HUES48 (cell line): ENCODE measurements around the gene THEM5.

Experiments
- H3K27ac ChIP-seq: one replicate; pipeline ENCODE4 v1.7.0; 2013; ENCODE audit warnings: low read depth, low read length, inconsistent platforms
- H3K27me3 ChIP-seq: 2 replicates; pipeline ENCODE4 v1.6.1; 2013; ENCODE audit warnings: mild to moderate bottlenecking, low read length; ENCODE audit not compliant: control insufficient read depth, insufficient read depth
- H3K36me3 ChIP-seq: 2 replicates; pipeline ENCODE4 v1.6.1; 2013; ENCODE audit warnings: low read length; ENCODE audit not compliant: control insufficient read depth, insufficient read depth
- H3K4me1 ChIP-seq: 2 replicates; pipeline ENCODE4 v1.6.1; 2013; ENCODE audit warnings: mild to moderate bottlenecking, low read length; ENCODE audit not compliant: control insufficient read depth, insufficient read depth
- H3K4me3 ChIP-seq: 2 replicates; pipeline ENCODE4 v1.5.1; 2013; ENCODE audit warnings: mild to moderate bottlenecking, low read depth, low read length
- H3K9ac ChIP-seq: 2 replicates; pipeline ENCODE4 v1.6.1; 2013; ENCODE audit warnings: mild to moderate bottlenecking, low read depth, low read length, moderate library complexity
- H3K9me3 ChIP-seq: 2 replicates; pipeline ENCODE4 v1.6.1; 2013; ENCODE audit warnings: low read length; ENCODE audit not compliant: control insufficient read depth, insufficient read depth

The THEM5 gene

DNA sequence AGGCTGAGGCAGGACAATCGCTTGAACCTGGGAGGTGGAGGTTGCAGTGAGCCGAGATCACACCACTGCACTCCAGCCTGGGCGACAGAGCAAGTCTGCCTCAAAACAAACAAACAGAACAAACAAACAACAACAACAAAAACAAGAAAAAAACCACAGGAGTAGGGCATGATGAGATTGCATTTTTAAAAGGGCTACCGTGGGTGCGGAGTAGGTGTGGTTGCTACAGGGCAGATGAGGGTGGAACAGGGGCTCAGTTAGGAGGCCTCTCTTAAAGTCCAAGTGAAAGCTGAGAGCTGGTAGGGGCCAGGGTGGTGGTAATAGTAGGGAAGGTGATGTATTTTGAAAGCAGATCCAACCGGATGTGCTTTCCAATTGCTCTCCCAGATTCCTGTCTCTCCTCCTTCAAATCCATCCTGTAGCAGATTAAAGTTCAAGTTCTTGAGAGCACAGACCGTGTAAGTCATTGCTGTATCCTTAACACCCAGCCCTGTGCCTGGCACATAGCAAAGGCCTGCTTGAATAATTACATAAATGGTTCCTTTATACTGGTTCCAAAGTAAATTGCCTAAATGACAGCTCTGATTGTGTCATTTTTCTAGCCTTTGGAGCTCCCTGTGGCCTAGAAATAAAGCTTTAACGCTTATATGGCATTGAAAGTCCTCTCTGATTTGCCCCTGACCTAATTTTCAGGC, 44.1 kb downstream of the THEM5 start:
- H3K27me3 ChIP-seq = no peaks in the 10 kb centered on the region
- H3K9me3 ChIP-seq = no peaks in the 10 kb centered on the region
- no peaks in the 10 kb centered on the region for H3K36me3 ChIP-seq
- no peak overlapping the region for H3K4me3 ChIP-seq
- peak overlapping the region; percentile 26; the same call in 1 of the 2 replicates for H3K9ac ChIP-seq
- H3K27ac ChIP-seq = no peak overlapping the region
- peaks cover 12% of the 10 kb centered on the region for H3K4me1 ChIP-seq

- peaks cover 12% of the 10 kb centered on the region for H3K4me1 ChIP-seq
- no peak overlapping the region for H3K27ac ChIP-seq
- no peaks in the 10 kb centered on the region for H3K36me3 ChIP-seq
- no peak overlapping the region for H3K9ac ChIP-seq
- H3K9me3 ChIP-seq = no peaks in the 10 kb centered on the region
- H3K27me3 ChIP-seq = no peaks in the 10 kb centered on the region
- H3K4me3 ChIP-seq = no peak overlapping the region
Measured at GRCh38 chr1:151807766-151808165, 45.7 kb downstream of the THEM5 start.

- no peak overlapping the region for H3K4me3 ChIP-seq
- H3K36me3 ChIP-seq = no peaks in the 10 kb centered on the region
- 0 out of 2 replicates have a peak, but pooled peaks cover 3% of the 10 kb centered on the region for H3K27me3 ChIP-seq
- H3K9ac ChIP-seq = no peak overlapping the region
- H3K9me3 ChIP-seq = no peaks in the 10 kb centered on the region
- peaks cover 12% of the 10 kb centered on the region for H3K4me1 ChIP-seq
- no peak overlapping the region for H3K27ac ChIP-seq
Measured at GRCh38 chr1:151807131-151807530, 46.4 kb downstream of the THEM5 start.

DNA sequence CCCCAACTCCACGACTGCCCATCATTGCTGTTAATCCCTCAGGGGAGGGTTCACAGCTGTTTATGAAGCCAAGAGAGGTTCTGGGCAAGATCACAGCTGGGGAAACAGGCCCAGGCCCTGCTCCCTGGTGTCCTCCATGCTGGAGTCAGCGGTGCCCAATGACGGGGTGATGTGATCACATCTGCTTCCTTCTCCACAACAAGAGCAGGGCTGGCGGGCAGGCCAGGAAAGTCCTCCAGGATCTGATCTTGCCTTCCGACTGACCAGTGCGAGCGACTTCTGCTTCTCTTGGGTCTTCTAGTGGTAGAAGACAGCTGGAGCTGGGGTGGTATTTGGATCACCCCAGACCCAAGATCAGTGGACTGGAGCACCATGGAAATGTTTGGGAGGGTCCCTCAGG, 47.3 kb downstream of the THEM5 start:
- no peak overlapping the region for H3K9ac ChIP-seq
- H3K36me3 ChIP-seq = no peaks in the 10 kb centered on the region
- H3K4me1 ChIP-seq = peaks cover 10% of the 10 kb centered on the region
- no peaks in the 10 kb centered on the region for H3K9me3 ChIP-seq
- no peak overlapping the region for H3K27ac ChIP-seq
- H3K27me3 ChIP-seq = 0 out of 2 replicates have a peak, but pooled peaks cover 3% of the 10 kb centered on the region
- H3K4me3 ChIP-seq = no peak overlapping the region

GRCh38 chr1:151805066-151805820, 48.3 kb downstream of the THEM5 start, which contains the start of gene LINGO4:
LINGO4 (minus strand) TSS chr1:151805419; CDS start chr1:151802704, 2,715 bp downstream.
- no peak within 1 kb of the TSS for H3K27ac ChIP-seq
- no peak within 1 kb of the TSS for H3K9ac ChIP-seq
- 0 out of 2 replicates have a peak, but pooled peaks cover 3% of the 10 kb centered on the region for H3K27me3 ChIP-seq
- H3K36me3 ChIP-seq = no peaks in the 10 kb centered on the region
- H3K4me1 ChIP-seq = peaks cover 7% of the 10 kb centered on the region
- H3K9me3 ChIP-seq = no peaks in the 10 kb centered on the region
- no peak within 1 kb of the TSS for H3K4me3 ChIP-seq

GRCh38 chr1:151803915-151804314, 49.6 kb downstream of the THEM5 start:
- H3K4me3 ChIP-seq = no peak overlapping the region
- no peaks in the 10 kb centered on the region for H3K36me3 ChIP-seq
- no peak overlapping the region for H3K27ac ChIP-seq
- H3K4me1 ChIP-seq = no peaks in the 10 kb centered on the region
- H3K9ac ChIP-seq = no peak overlapping the region
- no peaks in the 10 kb centered on the region for H3K9me3 ChIP-seq
- 0 out of 2 replicates have a peak, but pooled peaks cover 3% of the 10 kb centered on the region for H3K27me3 ChIP-seq

DNA sequence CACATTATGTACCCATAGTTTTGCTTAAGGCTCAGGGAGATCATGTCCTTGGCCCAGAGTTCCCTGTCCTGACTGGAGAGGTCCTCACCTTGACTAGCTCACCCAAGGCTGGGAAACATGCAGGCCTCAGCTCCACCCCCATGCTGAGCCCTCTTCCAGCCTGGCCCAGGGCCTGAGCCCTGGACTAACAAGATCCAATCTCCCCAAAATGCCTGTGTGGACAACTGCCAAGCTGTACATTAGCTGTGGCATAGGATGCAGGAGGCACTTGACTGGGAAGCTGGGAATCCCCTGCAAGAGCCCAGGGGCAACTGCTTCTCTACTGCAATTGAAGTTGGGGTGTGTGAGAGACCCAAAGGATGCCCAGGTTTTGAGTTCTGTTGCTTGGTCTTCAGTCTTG, 50.3 kb downstream of the THEM5 start:
- Histone ChIP-seq H3K27ac (no peak overlapping the region), H3K4me1 (no peaks in the 10 kb centered on the region), H3K9ac (no peak overlapping the region), H3K9me3 (no peaks in the 10 kb centered on the region), H3K4me3 (no peak overlapping the region), H3K27me3 (0 out of 2 replicates have a peak, but pooled peaks cover 3% of the 10 kb centered on the region), H3K36me3 (no peaks in the 10 kb centered on the region)

DNA sequence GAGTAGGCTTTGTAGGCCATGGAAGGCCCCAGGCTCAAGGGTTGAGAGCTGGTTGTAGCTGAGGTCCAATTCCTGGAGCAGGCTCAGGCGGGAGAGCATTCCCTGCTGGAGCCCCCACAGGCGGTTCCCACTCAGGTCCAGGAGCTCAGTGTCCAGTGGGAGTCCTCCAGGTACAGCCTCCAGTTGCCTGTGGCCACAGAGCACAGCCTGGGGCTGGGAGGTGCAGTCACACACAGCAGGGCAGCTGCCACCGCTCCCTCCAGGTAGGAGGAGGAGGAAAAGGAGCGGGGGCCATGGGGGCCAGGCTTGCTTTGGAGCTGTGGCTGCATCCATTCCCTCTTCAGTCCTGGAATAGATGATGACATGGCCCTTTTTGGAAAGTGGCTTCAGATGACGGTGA, 51.1 kb downstream of the THEM5 start:
- Histone ChIP-seq H3K27me3 (0 out of 2 replicates have a peak, but pooled peaks cover 3% of the 10 kb centered on the region), H3K4me1 (no peaks in the 10 kb centered on the region), H3K27ac (no peak overlapping the region), H3K36me3 (no peaks in the 10 kb centered on the region), H3K4me3 (no peak overlapping the region), H3K9ac (no peak overlapping the region), H3K9me3 (no peaks in the 10 kb centered on the region)

GRCh38 chr1:151801846-151802245, 51.7 kb downstream of the THEM5 start:
- 0 out of 2 replicates have a peak, but pooled peaks cover 3% of the 10 kb centered on the region for H3K27me3 ChIP-seq
- H3K9ac ChIP-seq = no peak overlapping the region
- H3K36me3 ChIP-seq = no peaks in the 10 kb centered on the region
- no peak overlapping the region for H3K27ac ChIP-seq
- no peaks in the 10 kb centered on the region for H3K4me1 ChIP-seq
- no peak overlapping the region for H3K4me3 ChIP-seq
- H3K9me3 ChIP-seq = no peaks in the 10 kb centered on the region

DNA sequence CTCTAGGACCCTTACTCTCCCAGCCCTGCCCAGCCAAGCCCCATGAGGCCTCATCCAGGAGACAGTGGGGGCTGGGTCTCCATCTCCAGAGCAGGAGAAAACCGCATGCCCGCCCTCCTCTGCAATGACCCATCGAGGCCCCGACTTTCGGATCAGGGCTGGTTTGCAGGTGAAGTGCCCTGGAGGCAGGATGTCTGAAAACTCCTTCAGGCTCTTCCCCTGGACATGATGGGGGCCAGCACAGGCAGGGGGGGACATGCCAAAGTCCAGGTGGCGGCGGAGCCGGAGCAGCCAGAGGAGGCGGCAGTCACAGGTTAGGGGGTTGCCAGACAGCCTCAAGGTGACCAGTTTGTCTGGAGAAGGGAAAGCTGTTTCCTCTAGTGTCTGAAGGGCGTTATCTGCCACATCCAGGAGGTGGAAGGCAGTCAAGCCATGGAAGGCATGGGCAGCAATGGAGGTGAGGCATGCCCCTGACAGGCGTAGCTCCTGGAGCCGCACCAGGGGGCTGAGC, 52.1 kb downstream of the THEM5 start:
- no peak overlapping the region for H3K27ac ChIP-seq
- no peak overlapping the region for H3K9ac ChIP-seq
- H3K4me1 ChIP-seq = no peaks in the 10 kb centered on the region
- 0 out of 2 replicates have a peak, but pooled peaks cover 3% of the 10 kb centered on the region for H3K27me3 ChIP-seq
- H3K4me3 ChIP-seq = no peak overlapping the region
- no peaks in the 10 kb centered on the region for H3K36me3 ChIP-seq
- no peaks in the 10 kb centered on the region for H3K9me3 ChIP-seq

DNA sequence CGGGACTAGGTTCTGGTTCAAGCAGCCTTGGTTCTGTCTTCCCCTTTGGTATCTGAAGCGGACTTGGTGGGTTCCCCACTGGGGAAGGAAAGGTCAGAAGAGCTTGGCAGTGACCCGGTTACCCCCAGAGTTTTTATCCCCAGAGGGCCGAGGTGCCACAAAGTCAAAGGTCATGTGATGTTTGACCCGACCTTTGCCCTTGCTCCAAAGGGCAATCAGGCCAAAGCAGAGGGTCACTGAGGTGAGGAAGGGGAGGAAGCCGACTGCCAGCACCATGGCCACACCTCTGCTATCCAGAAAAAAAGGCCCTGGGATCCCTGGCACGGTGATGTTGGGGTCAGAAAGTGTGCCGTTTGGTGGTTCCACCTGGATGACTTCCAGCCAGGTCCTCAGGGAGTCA, 52.7 kb downstream of the THEM5 start:
- Histone ChIP-seq H3K36me3 (no peaks in the 10 kb centered on the region), H3K9me3 (no peaks in the 10 kb centered on the region), H3K27ac (no peak overlapping the region), H3K9ac (no peak overlapping the region), H3K27me3 (0 out of 2 replicates have a peak, but pooled peaks cover 3% of the 10 kb centered on the region), H3K4me1 (no peaks in the 10 kb centered on the region), H3K4me3 (no peak overlapping the region)
